Stomach (tissue), 9 donors: ENCODE results near the gene RASSF5. TPM values are rescaled to one million over a fixed set of nuclear protein-coding genes. Genes with fewer than 3 reads are reported as not detected.

ENCODE experiments used
- DNase-seq, 2 donors: peaks; one replicate each; pipeline versions ENCODE4 v3.0.0 to v3.0.0-alpha.2; 2013 to 2019
- H3K27ac ChIP-seq, 5 donors: fragments of 200-600 bp in 4 of 5; sonication (generic) in 4 of 5; one replicate each; pipeline ENCODE4 v1.5.1; 2013 to 2019; ENCODE audit warnings: mild to moderate bottlenecking in 1 of 5, moderate library complexity in 1 of 5
- H3K27me3 ChIP-seq, 3 donors: fragments of 200-600 bp; sonication (generic); one replicate each; pipeline ENCODE4 v1.5.1; 2017 to 2019; ENCODE audit warnings: mixed run types in 1 of 3
- H3K36me3 ChIP-seq, 4 donors: fragments of 200-600 bp; sonication (generic); 1 replicate in 3 of 4; 2 replicates in 1 of 4; pipeline ENCODE4 v1.5.1; 2016 to 2019
- H3K4me1 ChIP-seq, 4 donors: fragments of 200-600 bp; sonication (generic); one replicate each; pipeline ENCODE4 v1.5.1; 2016 to 2019
- H3K4me3 ChIP-seq, 4 donors: fragments of 200-600 bp; sonication (generic) in 3 of 4; one replicate each; pipeline ENCODE4 v1.5.1; 2016 to 2019; ENCODE audit warnings: mild to moderate bottlenecking in 1 of 4
- H3K9me3 ChIP-seq, 4 donors: fragments of 200-600 bp; sonication (generic); one replicate each; pipeline ENCODE4 v1.5.1; 2016 to 2019
- EP300 ChIP-seq: sonication (generic); formaldehyde crosslinking; IDR thresholded peaks from one replicate; pipeline ENCODE4 v1.6.1; 2017; ENCODE audit warnings: antibody characterized with exemption
- POLR2A ChIP-seq, 4 donors: fragments of 450-650 bp; IDR thresholded peaks; one replicate each; pipeline ENCODE4 v1.6.1; 2016; ENCODE audit warnings: antibody characterized with exemption in 4 of 4, control low read depth in 2 of 4, mild to moderate bottlenecking in 1 of 4, moderate library complexity in 1 of 4
- POLR2AphosphoS5 ChIP-seq, 3 donors: sonication (generic); formaldehyde crosslinking; IDR thresholded peaks; one replicate each; pipeline ENCODE4 v1.6.1; 2016; ENCODE audit warnings: antibody characterized with exemption in 3 of 3
- WGBS, 5 donors: extraction: QIAGEN DNeasy Blood & Tissue Kit in 3 of 5; methylation state at CpG; one replicate each; pipeline versions ENCODE4 v1.1.5 to v1.1.7; 2013 to 2018; 5-methylcytosine and 5-hydroxymethylcytosine counted together
- intact Hi-C: fragments of 100-400 bp; cut with DNase I; formaldehyde crosslinking; loops from one replicate; pipeline ENCODE4 v1.15.1; 2023; ENCODE audit warnings: low total_unique reads
- polyA plus RNA-seq, 3 donors: library from polyadenylated mRNA; stranded (reverse); fragments of 200-250 nt; gene quantifications; one replicate each; pipeline ENCODE4 v1.2.3, GENCODE V29; 2013
- total RNA-seq, 5 donors: library from RNA; depleted of rRNA; stranded (reverse); fragments of >200 nt; gene quantifications; one replicate each; pipeline versions ENCODE4 v1.1.0 to v1.2.3, GENCODE V29; 2014 to 2016
- TF ChIP-seq, protein P1 (sequence below), 7 experiments: fragments of 450-650 bp in 4 of 7; fragments of 200-600 bp in 3 of 7; sonication (generic) in 3 of 7; IDR thresholded peaks; one replicate each; pipeline ENCODE4 v1.5.1; 2016 to 2019; ENCODE audit warnings: antibody characterized with exemption in 7 of 7, control low read depth in 2 of 7, mild to moderate bottlenecking in 1 of 7
- donor health status: healthy with polysubstance abuse.
- donor health status: Bipolar disorder and iron deficiency.
- donor health status: healthy.

RASSF5 gene
- total and polyA plus RNA-seq, 8 donors = 2.2 to 44.5 (median 7.5) TPM

GRCh38 chr1:206529425-206529824 lies 22.1 kb downstream of the RASSF5 start:
- WGBS, 5 donors = 85 to 95% (median 94%) methylated on average over 7 of the region's 7 CpGs
- no peaks in the 10 kb centered on the region for H3K27me3 ChIP-seq
- H3K27ac ChIP-seq = no peak overlapping the region
- no peak for DNase-seq
- no peaks in the 10 kb centered on the region for H3K36me3 ChIP-seq
- H3K9me3 ChIP-seq = no peaks in the 10 kb centered on the region
- TF ChIP-seq POLR2A (IDR thresholded peaks at IDR 0.05) (no peak), EP300 (no peak), POLR2AphosphoS5 (IDR thresholded peaks at IDR 0.05) (no peak)
- TF ChIP-seq, protein P1, sequence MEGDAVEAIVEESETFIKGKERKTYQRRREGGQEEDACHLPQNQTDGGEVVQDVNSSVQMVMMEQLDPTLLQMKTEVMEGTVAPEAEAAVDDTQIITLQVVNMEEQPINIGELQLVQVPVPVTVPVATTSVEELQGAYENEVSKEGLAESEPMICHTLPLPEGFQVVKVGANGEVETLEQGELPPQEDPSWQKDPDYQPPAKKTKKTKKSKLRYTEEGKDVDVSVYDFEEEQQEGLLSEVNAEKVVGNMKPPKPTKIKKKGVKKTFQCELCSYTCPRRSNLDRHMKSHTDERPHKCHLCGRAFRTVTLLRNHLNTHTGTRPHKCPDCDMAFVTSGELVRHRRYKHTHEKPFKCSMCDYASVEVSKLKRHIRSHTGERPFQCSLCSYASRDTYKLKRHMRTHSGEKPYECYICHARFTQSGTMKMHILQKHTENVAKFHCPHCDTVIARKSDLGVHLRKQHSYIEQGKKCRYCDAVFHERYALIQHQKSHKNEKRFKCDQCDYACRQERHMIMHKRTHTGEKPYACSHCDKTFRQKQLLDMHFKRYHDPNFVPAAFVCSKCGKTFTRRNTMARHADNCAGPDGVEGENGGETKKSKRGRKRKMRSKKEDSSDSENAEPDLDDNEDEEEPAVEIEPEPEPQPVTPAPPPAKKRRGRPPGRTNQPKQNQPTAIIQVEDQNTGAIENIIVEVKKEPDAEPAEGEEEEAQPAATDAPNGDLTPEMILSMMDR (IDR thresholded peaks at IDR 0.05) = no peak
- intact Hi-C loops = no loop called here
- no peak overlapping the region for H3K4me3 ChIP-seq
- H3K4me1 ChIP-seq = peaks cover 0 to 36% (median 18%) of the 10 kb centered on the region in 4 donors

GRCh38 chr1:206532368-206532767 lies 25.0 kb downstream of the RASSF5 start:
- 68 to 94% (median 85%) methylated on average over 7 of the region's 7 CpGs for WGBS, 5 donors
- no peaks in the 10 kb centered on the region for H3K27me3 ChIP-seq
- TF ChIP-seq, protein P1 (IDR thresholded peaks at IDR 0.05) = no peak
- no peak for TF ChIP-seq POLR2A (IDR thresholded peaks at IDR 0.05)

DNA sequence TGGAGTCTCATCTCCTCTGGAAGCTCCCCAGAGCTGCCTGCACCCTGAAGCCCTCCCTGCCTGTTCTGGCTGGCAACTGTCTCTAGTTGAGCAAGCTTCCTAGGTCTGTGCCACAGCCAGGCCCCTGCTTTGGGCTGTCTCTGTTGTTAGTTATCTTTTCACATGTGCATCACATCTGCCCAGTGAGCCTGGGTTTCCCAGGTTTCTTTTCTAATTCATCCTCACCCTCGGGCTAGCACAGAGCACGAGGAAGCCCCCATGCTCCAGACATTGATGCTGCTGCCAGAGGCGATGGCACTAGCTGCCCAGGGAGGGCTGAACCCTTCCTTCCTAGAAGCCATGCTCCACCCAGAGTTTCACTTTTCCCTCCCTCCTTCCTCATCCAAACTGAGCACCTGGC lies 27.2 kb downstream of the RASSF5 start:
- Histone ChIP-seq H3K36me3 (peaks cover 0 to 7% (median 3%) of the 10 kb centered on the region in 4 donors), H3K4me3 (no peak overlapping the region), H3K27ac (peak overlapping the region; percentile 24 to 80 (median 75)), H3K4me1 (peaks cover 10 to 62% (median 49%) of the 10 kb centered on the region in 4 donors), H3K9me3 (no peaks in the 10 kb centered on the region), H3K27me3 (no peaks in the 10 kb centered on the region)
- no peak for DNase-seq
- intact Hi-C loops = no loop called here
- TF ChIP-seq POLR2A (IDR thresholded peaks at IDR 0.05) = no peak
- no peak for TF ChIP-seq EP300
- TF ChIP-seq, protein P1 (IDR thresholded peaks at IDR 0.05) = no peak
- no peak for TF ChIP-seq POLR2AphosphoS5 (IDR thresholded peaks at IDR 0.05)
- 84 to 95% (median 89%) methylated on average over 3 of the region's 3 CpGs for WGBS, 5 donors

More at GRCh38 chr1:206532368-206532767, 25.0 kb downstream of the RASSF5 start:
- Histone ChIP-seq H3K4me1 (peaks cover 5 to 42% (median 32%) of the 10 kb centered on the region in 4 donors), H3K36me3 (no peaks in the 10 kb centered on the region), H3K4me3 (no peak overlapping the region), H3K9me3 (no peaks in the 10 kb centered on the region), H3K27ac (no peak overlapping the region)
- DNase-seq = no peak
- intact Hi-C loops = no loop called here

DNA sequence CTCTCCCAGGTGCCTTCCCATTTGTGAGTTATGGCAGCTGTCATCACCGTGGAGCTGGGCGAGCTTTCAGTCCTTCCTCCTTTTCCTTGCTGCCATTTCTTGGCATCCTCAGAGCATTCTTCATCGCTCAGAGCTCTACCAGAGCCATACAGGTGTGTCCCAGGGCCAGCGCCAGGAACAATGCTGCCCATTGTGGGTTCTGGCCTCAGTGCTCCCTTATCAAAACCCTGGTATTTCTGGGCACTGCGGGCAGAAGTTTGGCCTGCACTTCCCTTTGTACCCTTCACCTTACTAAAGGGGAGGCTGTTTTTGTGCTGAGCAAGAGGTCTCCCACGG lies 28.5 kb downstream of the RASSF5 start:
- Histone ChIP-seq H3K9me3 (no peaks in the 10 kb centered on the region), H3K4me3 (no peak overlapping the region), H3K36me3 (peaks cover 0 to 7% (median 3%) of the 10 kb centered on the region in 4 donors), H3K27ac (peak overlapping the region; percentile 34 to 80 (median 75)), H3K27me3 (no peaks in the 10 kb centered on the region), H3K4me1 (peaks cover 21 to 74% (median 60%) of the 10 kb centered on the region in 4 donors)
- peak in 1 of 2 donors; percentile 90 for DNase-seq
- TF ChIP-seq, protein P1 (IDR thresholded peaks at IDR 0.05) = no peak
- no peak for TF ChIP-seq EP300
- peak in 1 of 3 donors; percentile 62 for TF ChIP-seq POLR2AphosphoS5 (IDR thresholded peaks at IDR 0.05)
- 27 to 60% (median 47%) methylated on average over 5 to 6 of the region's 6 CpGs for WGBS, 5 donors
- intact Hi-C loops = no loop called here
